ENCODE data around the gene PLCH1.
A peak's percentile ranks its signal among the peaks of the same experiment; 100 is the strongest.

PLCH1 gene

GRCh38 chr3:155745795-155746550 is 1.1 kb upstream of the PLCH1 start:
- no peaks in the 10 kb centered on the region for H3K9me3 ChIP-seq (ENCODE audit: control insufficient read depth, low read length)
- H3K4me3 ChIP-seq (ENCODE audit: insufficient read depth, low read depth, low read length), result peak overlapping the region; percentile 24
- no peaks in the 10 kb centered on the region for H3K27me3 ChIP-seq (ENCODE audit: control insufficient read depth, insufficient read depth, low read length, poor library complexity, severe bottlenecking)
- H3K36me3 ChIP-seq (ENCODE audit: control insufficient read depth, insufficient read depth, low read length), result no peaks in the 10 kb centered on the region
- peaks cover 54% of the 10 kb centered on the region for H3K4me1 ChIP-seq (ENCODE audit: control insufficient read depth, insufficient read depth, low read length)
- peak overlapping the region; percentile 96 for H3K27ac ChIP-seq (ENCODE audit: insufficient read depth, low read depth, low read length, poor library complexity, severe bottlenecking)
- WGBS, 2 experiments, result 1 to 3% methylated on average over 19 of the region's 19 CpGs

- Histone ChIP-seq H3K4me1 (ENCODE audit: control insufficient read depth, insufficient read depth, low read length) (peaks cover 58% of the 10 kb centered on the region), H3K27ac (ENCODE audit: insufficient read depth, low read depth, low read length, poor library complexity, severe bottlenecking) (peak overlapping the region; percentile 74), H3K36me3 (ENCODE audit: control insufficient read depth, insufficient read depth, low read length) (no peaks in the 10 kb centered on the region), H3K4me3 (ENCODE audit: insufficient read depth, low read depth, low read length) (peak overlapping the region; percentile 87), H3K27me3 (ENCODE audit: control insufficient read depth, insufficient read depth, low read length, poor library complexity, severe bottlenecking) (no peaks in the 10 kb centered on the region), H3K9me3 (ENCODE audit: control insufficient read depth, low read length) (no peaks in the 10 kb centered on the region)
- 0% methylated on average over 48 of the region's 48 CpGs for WGBS, 2 experiments
These were observed 753 bp downstream of the PLCH1 start for GRCh38 chr3:155744010-155744625.

GRCh38 chr3:155743606-155744005 is 1.3 kb downstream of the PLCH1 start:
- Histone ChIP-seq H3K36me3 (ENCODE audit: control insufficient read depth, insufficient read depth, low read length) (no peaks in the 10 kb centered on the region), H3K4me3 (ENCODE audit: insufficient read depth, low read depth, low read length) (peak overlapping the region; percentile 87), H3K27me3 (ENCODE audit: control insufficient read depth, insufficient read depth, low read length, poor library complexity, severe bottlenecking) (no peaks in the 10 kb centered on the region), H3K9me3 (ENCODE audit: control insufficient read depth, low read length) (no peaks in the 10 kb centered on the region), H3K4me1 (ENCODE audit: control insufficient read depth, insufficient read depth, low read length) (peaks cover 57% of the 10 kb centered on the region), H3K27ac (ENCODE audit: insufficient read depth, low read depth, low read length, poor library complexity, severe bottlenecking) (no peak overlapping the region)
- 21 to 24% methylated on average over 8 of the region's 8 CpGs for WGBS, 2 experiments

GRCh38 chr3:155742349-155742965 is 2.4 kb downstream of the PLCH1 start:
- no peaks in the 10 kb centered on the region for H3K36me3 ChIP-seq (ENCODE audit: control insufficient read depth, insufficient read depth, low read length)
- no peaks in the 10 kb centered on the region for H3K27me3 ChIP-seq (ENCODE audit: control insufficient read depth, insufficient read depth, low read length, poor library complexity, severe bottlenecking)
- H3K9me3 ChIP-seq (ENCODE audit: control insufficient read depth, low read length), result no peaks in the 10 kb centered on the region
- 90 to 94% methylated on average over 4 of the region's 5 CpGs for WGBS, 2 experiments
- H3K4me1 ChIP-seq (ENCODE audit: control insufficient read depth, insufficient read depth, low read length), result peaks cover 56% of the 10 kb centered on the region
- H3K4me3 ChIP-seq (ENCODE audit: insufficient read depth, low read depth, low read length), result peak overlapping the region; percentile 8
- H3K27ac ChIP-seq (ENCODE audit: insufficient read depth, low read depth, low read length, poor library complexity, severe bottlenecking), result no peak overlapping the region

- peaks cover 47% of the 10 kb centered on the region for H3K4me1 ChIP-seq (ENCODE audit: control insufficient read depth, insufficient read depth, low read length)
- no peak overlapping the region for H3K4me3 ChIP-seq (ENCODE audit: insufficient read depth, low read depth, low read length)
- H3K36me3 ChIP-seq (ENCODE audit: control insufficient read depth, insufficient read depth, low read length), result no peaks in the 10 kb centered on the region
- H3K27me3 ChIP-seq (ENCODE audit: control insufficient read depth, insufficient read depth, low read length, poor library complexity, severe bottlenecking), result no peaks in the 10 kb centered on the region
- peak overlapping the region; percentile 78 for H3K27ac ChIP-seq (ENCODE audit: insufficient read depth, low read depth, low read length, poor library complexity, severe bottlenecking)
- no peaks in the 10 kb centered on the region for H3K9me3 ChIP-seq (ENCODE audit: control insufficient read depth, low read length)
These were observed 3.3 kb downstream of the PLCH1 start for GRCh38 chr3:155741603-155742002.

GRCh38 chr3:155741101-155741500 is 3.8 kb downstream of the PLCH1 start:
- Histone ChIP-seq H3K27me3 (ENCODE audit: control insufficient read depth, insufficient read depth, low read length, poor library complexity, severe bottlenecking) (no peaks in the 10 kb centered on the region), H3K4me3 (ENCODE audit: insufficient read depth, low read depth, low read length) (no peak overlapping the region), H3K36me3 (ENCODE audit: control insufficient read depth, insufficient read depth, low read length) (no peaks in the 10 kb centered on the region), H3K4me1 (ENCODE audit: control insufficient read depth, insufficient read depth, low read length) (peaks cover 43% of the 10 kb centered on the region), H3K9me3 (ENCODE audit: control insufficient read depth, low read length) (no peaks in the 10 kb centered on the region), H3K27ac (ENCODE audit: insufficient read depth, low read depth, low read length, poor library complexity, severe bottlenecking) (peak overlapping the region; percentile 78)
- 55 to 67% methylated on average over 3 of the region's 3 CpGs for WGBS, 2 experiments

- no peaks in the 10 kb centered on the region for H3K9me3 ChIP-seq (ENCODE audit: control insufficient read depth, low read length)
These were observed 5.7 kb downstream of the PLCH1 start for GRCh38 chr3:155739154-155739553.

GRCh38 chr3:155738580-155739076 is 6.2 kb downstream of the PLCH1 start:
- Histone ChIP-seq H3K4me3 (ENCODE audit: insufficient read depth, low read depth, low read length) (no peak overlapping the region), H3K9me3 (ENCODE audit: control insufficient read depth, low read length) (no peaks in the 10 kb centered on the region), H3K4me1 (ENCODE audit: control insufficient read depth, insufficient read depth, low read length) (peaks cover 36% of the 10 kb centered on the region), H3K36me3 (ENCODE audit: control insufficient read depth, insufficient read depth, low read length) (no peaks in the 10 kb centered on the region), H3K27me3 (ENCODE audit: control insufficient read depth, insufficient read depth, low read length, poor library complexity, severe bottlenecking) (no peaks in the 10 kb centered on the region), H3K27ac (ENCODE audit: insufficient read depth, low read depth, low read length, poor library complexity, severe bottlenecking) (no peak overlapping the region)
- 91 to 92% methylated on average over 13 of the region's 13 CpGs for WGBS, 2 experiments

More at GRCh38 chr3:155739154-155739553, 5.7 kb downstream of the PLCH1 start:
- no peaks in the 10 kb centered on the region for H3K27me3 ChIP-seq (ENCODE audit: control insufficient read depth, insufficient read depth, low read length, poor library complexity, severe bottlenecking)
- whole genome bisulfite sequencing, 2 experiments, result 83 to 84% methylated on average over 5 of the region's 5 CpGs
- peaks cover 36% of the 10 kb centered on the region for H3K4me1 ChIP-seq (ENCODE audit: control insufficient read depth, insufficient read depth, low read length)
- H3K4me3 ChIP-seq (ENCODE audit: insufficient read depth, low read depth, low read length), result no peak overlapping the region
- no peak overlapping the region for H3K27ac ChIP-seq (ENCODE audit: insufficient read depth, low read depth, low read length, poor library complexity, severe bottlenecking)
- no peaks in the 10 kb centered on the region for H3K36me3 ChIP-seq (ENCODE audit: control insufficient read depth, insufficient read depth, low read length)

GRCh38 chr3:155737844-155738460 is 6.9 kb downstream of the PLCH1 start:
- Histone ChIP-seq H3K36me3 (ENCODE audit: control insufficient read depth, insufficient read depth, low read length) (no peaks in the 10 kb centered on the region), H3K9me3 (ENCODE audit: control insufficient read depth, low read length) (no peaks in the 10 kb centered on the region), H3K4me1 (ENCODE audit: control insufficient read depth, insufficient read depth, low read length) (peaks cover 31% of the 10 kb centered on the region), H3K27ac (ENCODE audit: insufficient read depth, low read depth, low read length, poor library complexity, severe bottlenecking) (peak overlapping the region; percentile 66), H3K4me3 (ENCODE audit: insufficient read depth, low read depth, low read length) (no peak overlapping the region), H3K27me3 (ENCODE audit: control insufficient read depth, insufficient read depth, low read length, poor library complexity, severe bottlenecking) (no peaks in the 10 kb centered on the region)
- 79 to 81% methylated on average over 8 of the region's 8 CpGs for WGBS, 2 experiments

- H3K27me3 ChIP-seq (ENCODE audit: control insufficient read depth, insufficient read depth, low read length, poor library complexity, severe bottlenecking), result no peaks in the 10 kb centered on the region
- no peak overlapping the region for H3K27ac ChIP-seq (ENCODE audit: insufficient read depth, low read depth, low read length, poor library complexity, severe bottlenecking)
- peaks cover 25% of the 10 kb centered on the region for H3K4me1 ChIP-seq (ENCODE audit: control insufficient read depth, insufficient read depth, low read length)
- no peaks in the 10 kb centered on the region for H3K9me3 ChIP-seq (ENCODE audit: control insufficient read depth, low read length)
- H3K4me3 ChIP-seq (ENCODE audit: insufficient read depth, low read depth, low read length), result no peak overlapping the region
- H3K36me3 ChIP-seq (ENCODE audit: control insufficient read depth, insufficient read depth, low read length), result no peaks in the 10 kb centered on the region
- 88 to 97% methylated on average over 3 to 4 of the region's 4 CpGs for WGBS, 2 experiments
These were observed 8.5 kb downstream of the PLCH1 start for GRCh38 chr3:155736381-155736780.
